Measurements from ENCODE around the gene MAPKBP1. TPM values are rescaled to one million over a fixed set of nuclear protein-coding genes. Genes with fewer than 3 reads are reported as not detected.

MAPKBP1 gene
- total RNA-seq, 6 experiments from 2014 or later: 4.3 to 7.9 (median 5.7) TPM

DNA sequence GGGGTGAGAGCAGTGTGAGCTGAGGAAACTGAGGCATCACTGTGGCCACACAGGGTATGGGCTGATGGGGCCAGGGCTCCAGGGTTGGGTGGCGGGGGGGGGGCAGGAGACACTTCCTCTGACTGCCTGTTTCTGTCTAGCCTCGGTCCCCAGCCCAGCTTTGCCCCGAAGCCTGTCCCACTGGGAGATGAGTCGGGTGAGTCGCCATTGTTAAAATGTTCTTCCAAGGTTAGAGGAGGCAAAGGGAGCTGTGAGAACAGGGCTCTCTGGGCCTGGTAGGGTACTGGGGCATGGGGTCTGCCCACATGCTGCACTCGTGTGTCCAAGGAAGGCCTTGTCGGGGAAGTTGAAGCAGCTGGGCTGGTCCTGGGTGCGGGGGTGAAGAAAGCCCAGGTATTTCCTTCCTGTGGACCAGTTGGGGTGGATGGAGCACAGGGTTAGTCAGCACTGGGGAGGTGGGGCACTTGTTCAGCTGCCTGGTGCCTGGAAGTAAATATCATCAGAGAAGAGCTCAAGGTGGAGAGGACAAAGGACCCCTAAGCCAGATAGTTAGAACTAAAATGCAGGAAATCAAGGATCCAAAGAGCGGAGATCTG is 45.3 kb downstream of the MAPKBP1 start:
- ATAC-seq: no peak
- peaks cover 2 to 19% (median 7%) of the 10 kb centered on the region in 4 donors for H3K36me3 ChIP-seq
- DNase-seq: no peak
- no peak overlapping the region for H3K27ac ChIP-seq
- no peaks in the 10 kb centered on the region for H3K27me3 ChIP-seq
- intact Hi-C loops (cut with DNase I): loop anchor here in 1 of 2 donors (10.0 kb wide), 1 partner anchor 85 kb away; no protein-coding TSS in a partner anchor
- WGBS (ENCODE audit: insufficient coverage, low coverage, low lambda C conversion rate, missing lambda C conversion rate): 100% methylated on average over 1 of the region's 9 CpGs
- no peak for TF ChIP-seq POLR2A (IDR thresholded peaks at IDR 0.05)
- TF ChIP-seq, protein P1, sequence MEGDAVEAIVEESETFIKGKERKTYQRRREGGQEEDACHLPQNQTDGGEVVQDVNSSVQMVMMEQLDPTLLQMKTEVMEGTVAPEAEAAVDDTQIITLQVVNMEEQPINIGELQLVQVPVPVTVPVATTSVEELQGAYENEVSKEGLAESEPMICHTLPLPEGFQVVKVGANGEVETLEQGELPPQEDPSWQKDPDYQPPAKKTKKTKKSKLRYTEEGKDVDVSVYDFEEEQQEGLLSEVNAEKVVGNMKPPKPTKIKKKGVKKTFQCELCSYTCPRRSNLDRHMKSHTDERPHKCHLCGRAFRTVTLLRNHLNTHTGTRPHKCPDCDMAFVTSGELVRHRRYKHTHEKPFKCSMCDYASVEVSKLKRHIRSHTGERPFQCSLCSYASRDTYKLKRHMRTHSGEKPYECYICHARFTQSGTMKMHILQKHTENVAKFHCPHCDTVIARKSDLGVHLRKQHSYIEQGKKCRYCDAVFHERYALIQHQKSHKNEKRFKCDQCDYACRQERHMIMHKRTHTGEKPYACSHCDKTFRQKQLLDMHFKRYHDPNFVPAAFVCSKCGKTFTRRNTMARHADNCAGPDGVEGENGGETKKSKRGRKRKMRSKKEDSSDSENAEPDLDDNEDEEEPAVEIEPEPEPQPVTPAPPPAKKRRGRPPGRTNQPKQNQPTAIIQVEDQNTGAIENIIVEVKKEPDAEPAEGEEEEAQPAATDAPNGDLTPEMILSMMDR (IDR thresholded peaks at IDR 0.05): no peak
- H3K9me3 ChIP-seq: no peaks in the 10 kb centered on the region
- no peak overlapping the region for H3K4me3 ChIP-seq
- H3K4me1 ChIP-seq: no peaks in the 10 kb centered on the region

DNA sequence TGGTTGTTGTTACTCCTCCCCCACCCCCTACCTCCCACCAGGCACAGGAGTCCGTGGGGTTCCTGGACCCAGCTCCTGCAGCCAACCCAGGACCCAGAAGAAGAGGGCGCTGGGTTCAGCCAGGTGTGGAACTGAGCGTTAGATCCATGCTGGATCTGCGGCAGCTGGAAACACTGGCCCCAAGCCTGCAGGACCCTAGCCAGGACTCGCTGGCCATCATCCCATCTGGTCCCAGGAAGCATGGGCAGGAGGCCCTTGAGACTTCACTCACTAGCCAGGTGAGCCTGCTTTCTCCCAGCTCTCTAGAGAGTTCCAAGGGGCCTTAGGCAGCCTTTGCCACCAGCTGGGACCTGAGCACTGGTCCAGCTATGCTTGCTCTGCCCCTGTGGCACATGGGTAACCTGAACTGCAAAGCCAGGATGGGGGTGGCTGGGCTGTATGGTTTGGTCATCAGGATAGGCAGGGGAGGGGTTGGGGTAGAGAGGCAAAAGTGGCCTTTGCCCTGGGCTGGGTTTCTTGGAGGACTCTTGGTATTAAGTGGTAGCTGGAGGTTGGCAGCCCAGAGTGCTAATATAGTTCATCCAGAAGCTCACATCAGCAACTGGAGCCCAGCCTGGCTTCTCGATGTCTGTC is 46.6 kb downstream of the MAPKBP1 start:
- ATAC-seq: peak in 3 of 4 donors; percentile 34 to 80 (median 43)
- Histone ChIP-seq H3K4me3 (no peak overlapping the region), H3K4me1 (no peaks in the 10 kb centered on the region), H3K27ac (no peak overlapping the region), H3K36me3 (peaks cover 1 to 19% (median 6%) of the 10 kb centered on the region in 4 donors), H3K9me3 (no peaks in the 10 kb centered on the region), H3K27me3 (no peaks in the 10 kb centered on the region)
- DNase-seq: peak in 1 of 3 donors; percentile 66
- TF ChIP-seq, protein P1 (IDR thresholded peaks at IDR 0.05): no peak
- WGBS (ENCODE audit: insufficient coverage, low coverage, low lambda C conversion rate, missing lambda C conversion rate): 40% methylated on average over 1 of the region's 6 CpGs
- intact Hi-C loops (cut with DNase I): loop anchor here in 1 of 2 donors (10.0 kb wide), 1 partner anchor 84 kb away; no protein-coding TSS in a partner anchor

DNA sequence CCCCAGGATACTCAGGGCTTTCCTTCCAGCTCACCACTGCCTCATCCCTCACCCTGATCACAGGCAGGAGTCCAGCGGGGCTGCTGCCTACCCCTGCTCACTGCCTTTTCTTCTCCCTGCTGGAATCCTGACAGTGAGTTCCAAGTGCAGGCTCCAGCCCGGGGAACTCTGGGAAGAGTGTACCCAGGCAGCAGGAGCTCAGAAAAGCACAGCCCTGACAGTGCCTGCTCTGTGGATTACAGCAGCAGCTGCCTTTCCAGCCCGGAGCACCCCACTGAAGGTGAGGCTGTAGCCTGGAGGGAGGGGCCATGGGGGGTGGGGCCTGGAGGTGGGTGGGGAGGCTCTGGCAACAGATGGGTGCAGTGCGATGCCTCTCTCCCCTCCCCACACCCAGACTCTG is 47.5 kb downstream of the MAPKBP1 start:
- intact Hi-C loops (cut with DNase I): loop anchor here in 1 of 2 donors (10.0 kb wide), 1 partner anchor 83 kb away; no protein-coding TSS in a partner anchor
- Histone ChIP-seq H3K9me3 (no peaks in the 10 kb centered on the region), H3K4me3 (no peak overlapping the region), H3K4me1 (no peaks in the 10 kb centered on the region), H3K27ac (no peak overlapping the region), H3K27me3 (no peaks in the 10 kb centered on the region), H3K36me3 (peaks cover 0 to 19% (median 6%) of the 10 kb centered on the region in 4 donors)
- no peak for ATAC-seq
- WGBS (ENCODE audit: insufficient coverage, low coverage, low lambda C conversion rate, missing lambda C conversion rate): no CpG with 5 or more reads among the region's 4 CpGs
- no peak for TF ChIP-seq POLR2A (IDR thresholded peaks at IDR 0.05)
- TF ChIP-seq, protein P1 (IDR thresholded peaks at IDR 0.05): no peak
- DNase-seq: no peak

GRCh38 chr15:41822471-41822870 is 48.2 kb downstream of the MAPKBP1 start:
- 86% methylated on average over 1 of the region's 6 CpGs for WGBS (ENCODE audit: insufficient coverage, low coverage, low lambda C conversion rate, missing lambda C conversion rate)

More at GRCh38 chr15:41822471-41822870, 48.2 kb downstream of the MAPKBP1 start:
- no peak overlapping the region for H3K4me3 ChIP-seq
- intact Hi-C loops (cut with DNase I): loop anchor here in 1 of 2 donors (10.0 kb wide), 1 partner anchor 82 kb away; no protein-coding TSS in a partner anchor
- ATAC-seq (no peak), DNase-seq (no peak)
- H3K27me3 ChIP-seq: no peaks in the 10 kb centered on the region
- H3K9me3 ChIP-seq: no peaks in the 10 kb centered on the region
- no peak overlapping the region for H3K27ac ChIP-seq
- peaks cover 0 to 4% (median 2%) of the 10 kb centered on the region in 4 donors for H3K4me1 ChIP-seq
- no peak for TF ChIP-seq POLR2A (IDR thresholded peaks at IDR 0.05)
- TF ChIP-seq, protein P1 (IDR thresholded peaks at IDR 0.05): no peak
- H3K36me3 ChIP-seq: peaks cover 0 to 19% (median 5%) of the 10 kb centered on the region in 4 donors

Measured in right lobe of liver (tissue), 6 donors.